Neutrophil (primary cell): ENCODE data around the gene ARHGDIG.

Experiments used
- H3K27ac ChIP-seq: fragments of 200-600 bp; sonication (generic); 2 replicates; pipeline ENCODE4 v1.5.1; 2016; ENCODE audit warnings: mild to moderate bottlenecking, moderate library complexity
- H3K27me3 ChIP-seq: fragments of 200-600 bp; sonication (generic); 2 replicates; pipeline ENCODE4 v1.6.0; 2016; ENCODE audit warnings: mild to moderate bottlenecking
- H3K36me3 ChIP-seq: fragments of 200-600 bp; sonication (generic); 2 replicates; pipeline ENCODE4 v1.5.1; 2017
- H3K4me1 ChIP-seq, 2 experiments: fragments of 200-600 bp in 1 of 2; sonication (generic) in 1 of 2; 1 replicate in 1 of 2; 2 replicates in 1 of 2; pipeline versions ENCODE4 v1.5.1 to v1.6.1; 2013 to 2016; ENCODE audit warnings: low read depth in 1 of 2, low read length in 1 of 2, mild to moderate bottlenecking in 1 of 2, moderate library complexity in 1 of 2; ENCODE audit not compliant: control insufficient read depth in 1 of 2, insufficient read depth in 1 of 2
- H3K4me3 ChIP-seq, 2 experiments: fragments of 200-600 bp in 1 of 2; sonication (generic) in 1 of 2; 1 replicate in 1 of 2; 2 replicates in 1 of 2; pipeline ENCODE4 v1.5.1; 2013 to 2016; ENCODE audit warnings: low read depth in 1 of 2, low read length in 1 of 2, mild to moderate bottlenecking in 1 of 2, moderate library complexity in 1 of 2
- H3K9me3 ChIP-seq: fragments of 200-600 bp; sonication (generic); 2 replicates; pipeline ENCODE4 v1.5.1; 2016
- CTCF ChIP-seq: fragments of 200-600 bp; sonication (generic); IDR thresholded peaks from 2 replicates; pipeline ENCODE4 v1.5.1; 2016; ENCODE audit warnings: antibody characterized with exemption

ARHGDIG gene

GRCh38 chr16:268141-269053 lies 12.0 kb upstream of the ARHGDIG start:
- Histone ChIP-seq H3K36me3 (peaks cover 26% of the 10 kb centered on the region), H3K4me1 (no peaks in the 10 kb centered on the region), H3K27ac (no peak overlapping the region), H3K27me3 (peaks cover 16% of the 10 kb centered on the region), H3K9me3 (no peaks in the 10 kb centered on the region), H3K4me3 (no peak overlapping the region)
- no peak for TF ChIP-seq CTCF

- no peak overlapping the region for H3K4me3 ChIP-seq
- peaks cover 24% of the 10 kb centered on the region for H3K27me3 ChIP-seq
- H3K36me3 ChIP-seq = peaks cover 18% of the 10 kb centered on the region
- TF ChIP-seq CTCF = no peak
- H3K27ac ChIP-seq = no peak overlapping the region
- H3K9me3 ChIP-seq = no peaks in the 10 kb centered on the region
- H3K4me1 ChIP-seq = no peaks in the 10 kb centered on the region
These were observed 11.2 kb upstream of the ARHGDIG start for GRCh38 chr16:269061-269796.

GRCh38 chr16:270381-271255 lies 9.8 kb upstream of the ARHGDIG start:
- TF ChIP-seq CTCF = no peak
- H3K9me3 ChIP-seq = no peaks in the 10 kb centered on the region
- H3K4me1 ChIP-seq = peaks cover 0 to 3% of the 10 kb centered on the region in 2 experiments
- H3K4me3 ChIP-seq = no peak overlapping the region
- no peak overlapping the region for H3K27ac ChIP-seq
- peaks cover 4% of the 10 kb centered on the region for H3K36me3 ChIP-seq
- peaks cover 38% of the 10 kb centered on the region for H3K27me3 ChIP-seq

- Histone ChIP-seq H3K27me3 (peaks cover 61% of the 10 kb centered on the region), H3K4me3 (no peak overlapping the region), H3K9me3 (no peaks in the 10 kb centered on the region), H3K27ac (no peak overlapping the region), H3K4me1 (peaks cover 0 to 3% of the 10 kb centered on the region in 2 experiments), H3K36me3 (no peaks in the 10 kb centered on the region)
- TF ChIP-seq CTCF = no peak
These were observed 7.5 kb upstream of the ARHGDIG start for GRCh38 chr16:272633-273546.
